ENCODE measurements around the gene BSPRY.

The BSPRY gene

DNA sequence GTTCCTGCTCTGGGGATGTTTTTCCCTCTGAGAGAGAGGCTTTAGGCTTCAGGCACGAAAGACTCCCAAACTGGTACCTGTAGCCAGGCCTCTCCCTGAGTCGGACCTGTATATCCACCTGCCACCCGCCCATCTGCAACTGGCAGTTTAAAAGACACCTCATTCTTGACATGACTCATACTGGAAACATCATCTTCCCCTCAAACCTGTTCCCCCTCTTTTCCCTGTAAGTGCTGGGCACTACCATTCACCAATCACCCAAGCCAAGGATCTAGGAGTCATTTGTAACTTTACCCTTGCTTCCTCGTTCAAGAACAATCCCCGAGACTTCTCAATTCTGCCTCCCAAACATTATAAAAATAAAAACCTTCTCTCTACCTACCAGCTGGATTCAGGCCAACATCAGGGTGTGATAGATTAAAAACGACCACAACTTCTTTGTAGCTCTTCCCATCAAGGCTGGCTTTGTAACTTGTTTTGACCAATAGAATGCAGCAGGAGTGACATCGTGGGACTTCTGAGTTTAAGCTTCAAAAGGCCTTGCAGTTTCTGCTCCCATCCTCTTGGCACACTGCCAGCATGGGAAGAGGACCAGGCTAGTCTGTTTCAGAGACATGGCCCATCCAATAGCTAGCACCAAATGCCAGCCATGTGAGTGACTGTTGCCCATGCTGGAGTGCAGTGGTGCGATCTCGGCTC, 7.5 kb upstream of the BSPRY start:
- Histone ChIP-seq H3K27me3 (ENCODE audit: insufficient read depth, low read length, poor library complexity, severe bottlenecking) (no peaks in the 10 kb centered on the region), H3K4me3 (ENCODE audit: low read length, poor library complexity, severe bottlenecking) (no peak overlapping the region), H3K9me3 (ENCODE audit: insufficient read depth, low read depth, low read length) (no peaks in the 10 kb centered on the region), H4K20me1 (ENCODE audit: insufficient read depth, low read length, poor library complexity, severe bottlenecking) (no peaks in the 10 kb centered on the region), H3K9me2 (replicated peaks; ENCODE audit: low read depth, low read length) (no peaks in the 10 kb centered on the region), H3K9ac (ENCODE audit: low read depth, low read length, poor library complexity, severe bottlenecking) (no peak overlapping the region), H3K79me2 (ENCODE audit: insufficient read depth, low read length) (no peaks in the 10 kb centered on the region), H2AFZ (ENCODE audit: low read length) (no peak overlapping the region), H3K4me2 (ENCODE audit: low read depth, low read length, poor library complexity, severe bottlenecking) (no peak overlapping the region), H3K36me3 (ENCODE audit: insufficient read depth, low read length) (no peaks in the 10 kb centered on the region), H3F3A (ENCODE audit: low read depth) (no peaks in the 10 kb centered on the region), H3K4me1 (ENCODE audit: insufficient read depth, low read length, poor library complexity, severe bottlenecking) (peaks cover 32% of the 10 kb centered on the region)
- TF ChIP-seq EZH2phosphoT487 (IDR thresholded peaks at IDR 0.05; ENCODE audit: borderline replicate concordance), result no peak
- TF ChIP-seq, protein P1, sequence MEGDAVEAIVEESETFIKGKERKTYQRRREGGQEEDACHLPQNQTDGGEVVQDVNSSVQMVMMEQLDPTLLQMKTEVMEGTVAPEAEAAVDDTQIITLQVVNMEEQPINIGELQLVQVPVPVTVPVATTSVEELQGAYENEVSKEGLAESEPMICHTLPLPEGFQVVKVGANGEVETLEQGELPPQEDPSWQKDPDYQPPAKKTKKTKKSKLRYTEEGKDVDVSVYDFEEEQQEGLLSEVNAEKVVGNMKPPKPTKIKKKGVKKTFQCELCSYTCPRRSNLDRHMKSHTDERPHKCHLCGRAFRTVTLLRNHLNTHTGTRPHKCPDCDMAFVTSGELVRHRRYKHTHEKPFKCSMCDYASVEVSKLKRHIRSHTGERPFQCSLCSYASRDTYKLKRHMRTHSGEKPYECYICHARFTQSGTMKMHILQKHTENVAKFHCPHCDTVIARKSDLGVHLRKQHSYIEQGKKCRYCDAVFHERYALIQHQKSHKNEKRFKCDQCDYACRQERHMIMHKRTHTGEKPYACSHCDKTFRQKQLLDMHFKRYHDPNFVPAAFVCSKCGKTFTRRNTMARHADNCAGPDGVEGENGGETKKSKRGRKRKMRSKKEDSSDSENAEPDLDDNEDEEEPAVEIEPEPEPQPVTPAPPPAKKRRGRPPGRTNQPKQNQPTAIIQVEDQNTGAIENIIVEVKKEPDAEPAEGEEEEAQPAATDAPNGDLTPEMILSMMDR (conservative IDR thresholded peaks at IDR 0.05; ENCODE audit: low read length), result no peak

DNA sequence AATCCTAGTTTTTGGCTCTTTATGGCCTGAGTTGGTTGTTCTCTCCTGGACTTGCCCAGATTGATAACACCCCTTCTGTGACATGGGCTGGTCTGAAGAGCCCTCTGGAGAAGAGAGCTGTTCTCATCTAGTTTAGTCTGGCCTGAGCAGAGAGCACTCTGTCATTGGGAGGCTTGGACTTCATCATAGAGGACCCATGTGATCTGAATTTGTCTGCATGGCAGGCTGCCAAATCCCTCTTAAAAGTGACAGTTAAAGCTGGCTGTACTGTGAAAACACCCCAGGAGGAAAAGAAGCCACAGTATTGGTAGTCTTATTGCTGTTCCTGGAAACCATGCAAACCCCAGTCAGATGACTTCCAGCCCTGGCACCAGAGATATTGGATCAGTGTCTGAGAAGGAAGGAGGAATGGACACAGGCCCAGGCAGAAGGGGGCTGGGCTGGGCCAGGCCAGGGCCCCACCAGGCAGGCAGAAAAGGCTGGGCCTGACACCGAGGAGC, 5.6 kb upstream of the BSPRY start:
- H3F3A ChIP-seq (ENCODE audit: low read depth), result 0 out of 2 replicates have a peak, but pooled peaks cover under 1% of the 10 kb centered on the region
- no peaks in the 10 kb centered on the region for H3K9me2 ChIP-seq (replicated peaks; ENCODE audit: low read depth, low read length)
- no peaks in the 10 kb centered on the region for H3K79me2 ChIP-seq (ENCODE audit: insufficient read depth, low read length)
- no peaks in the 10 kb centered on the region for H3K36me3 ChIP-seq (ENCODE audit: insufficient read depth, low read length)
- H3K27me3 ChIP-seq (ENCODE audit: insufficient read depth, low read length, poor library complexity, severe bottlenecking), result no peaks in the 10 kb centered on the region
- peak overlapping the region; percentile 56 for H2AFZ ChIP-seq (ENCODE audit: low read length)
- H3K9ac ChIP-seq (ENCODE audit: low read depth, low read length, poor library complexity, severe bottlenecking), result peak overlapping the region; percentile 72
- H3K4me2 ChIP-seq (ENCODE audit: low read depth, low read length, poor library complexity, severe bottlenecking), result peak overlapping the region; percentile 69
- H3K4me3 ChIP-seq (ENCODE audit: low read length, poor library complexity, severe bottlenecking), result peak overlapping the region; percentile 41
- H3K4me1 ChIP-seq (ENCODE audit: insufficient read depth, low read length, poor library complexity, severe bottlenecking), result peaks cover 40% of the 10 kb centered on the region
- no peaks in the 10 kb centered on the region for H4K20me1 ChIP-seq (ENCODE audit: insufficient read depth, low read length, poor library complexity, severe bottlenecking)
- TF ChIP-seq EZH2phosphoT487 (IDR thresholded peaks at IDR 0.05; ENCODE audit: borderline replicate concordance), result no peak
- TF ChIP-seq, protein P1 (conservative IDR thresholded peaks at IDR 0.05; ENCODE audit: low read length), result no peak
- H3K9me3 ChIP-seq (ENCODE audit: insufficient read depth, low read depth, low read length), result no peaks in the 10 kb centered on the region

DNA sequence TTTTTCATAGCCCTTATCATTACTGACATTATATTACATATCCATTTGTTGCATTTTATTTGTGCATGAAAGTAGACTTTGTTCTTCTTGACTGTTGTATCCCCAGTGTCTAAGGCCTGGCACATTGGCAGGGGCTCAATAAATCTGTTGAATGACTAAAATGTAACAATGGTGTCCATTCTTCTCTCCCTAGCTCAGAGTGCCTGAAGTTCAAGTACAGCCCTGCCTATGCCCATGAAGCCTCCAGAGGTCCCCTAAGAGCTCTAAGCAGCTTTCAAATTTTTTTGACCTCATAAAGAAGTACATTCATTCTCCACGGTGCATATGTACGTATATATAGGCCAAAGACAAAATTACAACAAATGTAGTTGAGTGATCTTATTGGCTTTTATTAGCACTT, 4.2 kb upstream of the BSPRY start:
- Histone ChIP-seq H2AFZ (ENCODE audit: low read length) (no peak overlapping the region; the same call in 1 of the 2 replicates), H3K4me1 (ENCODE audit: insufficient read depth, low read length, poor library complexity, severe bottlenecking) (peaks cover 35% of the 10 kb centered on the region), H4K20me1 (ENCODE audit: insufficient read depth, low read length, poor library complexity, severe bottlenecking) (no peaks in the 10 kb centered on the region), H3K79me2 (ENCODE audit: insufficient read depth, low read length) (no peaks in the 10 kb centered on the region), H3K4me3 (ENCODE audit: low read length, poor library complexity, severe bottlenecking) (no peak overlapping the region), H3K9me2 (replicated peaks; ENCODE audit: low read depth, low read length) (no peaks in the 10 kb centered on the region), H3F3A (ENCODE audit: low read depth) (peaks cover 2% of the 10 kb centered on the region; the same call in 1 of the 2 replicates), H3K4me2 (ENCODE audit: low read depth, low read length, poor library complexity, severe bottlenecking) (no peak overlapping the region), H3K9me3 (ENCODE audit: insufficient read depth, low read depth, low read length) (no peaks in the 10 kb centered on the region), H3K27me3 (ENCODE audit: insufficient read depth, low read length, poor library complexity, severe bottlenecking) (no peaks in the 10 kb centered on the region), H3K9ac (ENCODE audit: low read depth, low read length, poor library complexity, severe bottlenecking) (no peak overlapping the region), H3K36me3 (ENCODE audit: insufficient read depth, low read length) (no peaks in the 10 kb centered on the region)
- TF ChIP-seq, protein P1 (conservative IDR thresholded peaks at IDR 0.05; ENCODE audit: low read length), result no peak
- TF ChIP-seq EZH2phosphoT487 (IDR thresholded peaks at IDR 0.05; ENCODE audit: borderline replicate concordance), result no peak

Measured in Loucy (cell line).